Epidermal melanocyte (primary cell): Measurements from ENCODE around the gene LPP.

Experiments
- DNase-seq: peaks from one replicate; pipeline ENCODE4 v3.0.0; 2011; ENCODE audit warnings: low spot score; ENCODE audit not compliant: insufficient read length

Gene LPP

GRCh38 chr3:188901126-188901525 lies 747.2 kb downstream of the LPP start:
- no peak for DNase-seq

DNA sequence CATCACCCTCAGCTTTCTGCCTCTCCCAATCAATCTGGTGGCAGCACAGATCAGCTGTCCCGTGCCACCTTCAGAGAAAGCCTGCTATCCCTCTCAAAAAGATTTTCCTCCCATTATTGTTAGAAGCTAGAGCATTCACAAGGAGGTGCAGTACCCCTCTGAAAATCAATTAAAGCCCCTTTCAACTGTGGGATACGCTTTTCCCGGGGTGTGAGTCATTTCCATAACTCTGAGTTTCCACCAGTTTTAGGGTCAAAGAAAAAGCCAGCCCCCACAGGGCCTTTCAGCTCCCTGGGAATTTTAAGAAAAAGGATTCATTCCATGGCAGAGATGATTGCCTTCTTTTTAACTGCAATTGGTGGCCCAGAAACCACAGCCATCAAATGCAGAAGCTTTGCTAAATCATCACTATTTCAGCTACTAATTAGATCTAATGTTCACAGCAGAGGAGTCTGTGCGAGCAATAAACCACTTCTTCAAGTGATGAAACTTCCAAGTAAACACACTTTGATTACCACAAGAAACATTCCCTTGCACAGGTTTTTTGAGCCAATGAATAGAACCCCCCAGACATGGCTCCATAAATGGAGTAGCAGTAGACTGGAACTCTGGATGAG lies 747.8 kb downstream of the LPP start:
- no peak for DNase-seq

DNA sequence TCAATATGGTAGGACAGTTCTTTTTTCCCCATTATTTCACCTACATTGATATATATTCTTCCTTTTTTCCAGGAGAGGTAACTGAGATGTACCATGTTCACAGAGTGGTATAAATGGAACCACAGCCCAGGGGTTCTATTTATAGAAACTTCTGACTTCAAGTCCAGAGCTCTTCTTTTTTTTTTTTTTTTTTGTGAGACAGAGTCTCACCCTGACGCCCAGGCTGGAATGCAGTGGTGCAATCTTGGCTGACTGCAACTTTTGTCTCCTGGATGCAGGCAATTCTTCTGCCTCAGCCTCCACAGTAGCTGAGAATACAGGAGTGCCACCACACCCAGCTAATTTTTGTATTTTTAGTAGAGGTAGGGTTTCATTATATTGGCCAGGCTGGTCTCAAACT lies 750.7 kb downstream of the LPP start:
- DNase-seq = no peak

DNA sequence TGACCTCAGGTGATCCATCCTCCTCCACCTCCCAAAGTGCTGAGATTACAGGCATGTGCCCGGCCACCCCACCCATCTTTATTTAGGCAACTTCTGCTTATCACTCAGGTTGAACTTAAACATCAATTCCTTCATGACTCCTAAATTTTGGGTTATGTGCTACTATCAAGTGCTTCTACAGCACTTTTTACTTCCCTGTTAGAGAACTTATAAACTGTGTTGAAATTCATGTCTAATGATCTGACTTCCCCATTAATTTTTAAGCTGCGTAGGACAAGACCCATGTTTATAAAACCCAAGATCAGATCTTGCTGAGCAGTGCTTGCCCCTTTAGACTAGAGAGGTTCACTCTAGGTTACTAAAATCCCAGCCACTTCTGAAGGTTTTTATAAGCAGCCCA lies 751.6 kb downstream of the LPP start:
- no peak for DNase-seq

- DNase-seq = no peak
These were observed 752.3 kb downstream of the LPP start for GRCh38 chr3:188906236-188906635.

- DNase-seq = no peak
These were observed 754.3 kb downstream of the LPP start for GRCh38 chr3:188908002-188908850.

DNA sequence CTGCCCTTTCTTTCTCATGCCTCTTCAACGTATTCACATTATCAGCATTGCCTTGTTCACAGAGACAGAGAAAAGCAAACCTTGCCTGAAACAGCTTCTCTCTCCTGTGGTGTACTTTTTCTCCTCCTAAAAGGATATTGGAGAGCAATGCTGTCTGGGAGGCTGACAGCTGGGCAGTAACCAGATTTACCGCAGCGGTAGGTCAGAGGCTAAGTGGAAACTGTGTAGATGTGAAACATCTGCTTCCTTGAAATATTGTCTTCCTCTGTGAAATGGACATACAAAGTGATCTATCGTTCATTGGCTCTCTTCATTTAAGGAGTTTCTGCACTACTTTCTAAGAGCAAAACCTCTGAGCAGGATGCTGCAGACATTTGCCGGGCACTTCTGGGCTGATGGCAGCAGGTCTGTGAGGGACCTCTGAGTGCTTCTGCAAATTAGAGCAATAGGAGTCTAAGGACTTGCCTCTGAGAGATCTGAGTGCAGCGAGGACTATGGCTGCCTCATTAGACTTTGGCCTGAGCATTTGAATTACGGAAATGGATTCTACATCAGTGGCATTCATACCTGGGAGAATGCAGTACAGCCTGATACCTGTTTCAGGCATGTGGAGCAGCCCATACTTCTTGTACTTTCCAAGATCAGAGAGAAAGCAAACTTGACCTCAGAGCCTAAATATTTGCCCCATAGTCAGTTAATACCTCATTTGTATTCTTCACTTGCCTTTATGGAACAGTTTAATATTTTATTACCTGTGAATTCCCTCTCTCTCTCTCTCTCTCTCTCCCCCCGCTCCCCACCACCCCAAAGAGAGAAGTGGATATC lies 757.3 kb downstream of the LPP start:
- no peak for DNase-seq

DNA sequence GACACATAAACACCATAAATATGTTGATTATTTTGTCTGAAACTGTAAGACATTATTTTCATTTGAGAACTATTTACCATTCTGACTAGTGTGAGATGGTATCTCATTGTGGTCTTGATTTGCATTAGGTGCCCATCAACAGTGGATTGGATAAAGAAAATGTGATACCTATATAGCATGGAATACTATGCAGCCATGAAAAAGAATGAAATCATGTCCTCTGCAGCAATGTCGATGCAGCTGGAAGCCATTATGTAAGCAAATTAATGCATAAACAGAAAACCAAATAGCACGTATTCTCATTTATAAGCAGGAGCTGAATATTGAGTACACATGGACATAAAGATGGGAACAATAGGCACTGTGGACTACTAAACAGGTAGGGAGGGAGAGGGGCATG lies 759.1 kb downstream of the LPP start:
- DNase-seq = no peak

- DNase-seq = no peak
These were observed 760.6 kb downstream of the LPP start for GRCh38 chr3:188914552-188914951.

GRCh38 chr3:188915127-188915526 lies 761.2 kb downstream of the LPP start:
- no peak for DNase-seq

DNA sequence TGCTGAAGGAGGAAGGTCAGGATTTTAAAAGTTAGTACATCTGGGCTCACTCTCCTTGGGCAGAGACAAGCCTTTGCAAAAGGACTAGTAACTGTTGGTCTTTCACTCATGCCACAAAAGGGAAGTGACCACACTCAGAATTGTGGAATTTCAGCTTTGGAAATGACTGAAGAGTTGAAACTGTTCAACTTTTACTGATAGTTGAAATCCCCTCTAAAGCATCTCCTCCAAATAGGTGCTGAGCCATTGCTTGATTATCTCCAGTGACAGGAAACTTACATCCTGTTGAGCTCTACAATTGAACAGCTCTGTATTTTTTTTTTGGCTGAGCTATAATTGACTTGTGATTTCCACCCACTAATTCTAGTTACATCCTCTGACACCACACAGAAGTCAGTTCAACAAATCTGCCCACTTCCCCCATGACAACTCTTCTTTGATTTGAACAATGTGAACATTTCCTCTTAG lies 763.0 kb downstream of the LPP start:
- no peak for DNase-seq

GRCh38 chr3:188918093-188918492 lies 764.1 kb downstream of the LPP start:
- no peak for DNase-seq

GRCh38 chr3:188923671-188924070 lies 769.7 kb downstream of the LPP start:
- DNase-seq = no peak

DNA sequence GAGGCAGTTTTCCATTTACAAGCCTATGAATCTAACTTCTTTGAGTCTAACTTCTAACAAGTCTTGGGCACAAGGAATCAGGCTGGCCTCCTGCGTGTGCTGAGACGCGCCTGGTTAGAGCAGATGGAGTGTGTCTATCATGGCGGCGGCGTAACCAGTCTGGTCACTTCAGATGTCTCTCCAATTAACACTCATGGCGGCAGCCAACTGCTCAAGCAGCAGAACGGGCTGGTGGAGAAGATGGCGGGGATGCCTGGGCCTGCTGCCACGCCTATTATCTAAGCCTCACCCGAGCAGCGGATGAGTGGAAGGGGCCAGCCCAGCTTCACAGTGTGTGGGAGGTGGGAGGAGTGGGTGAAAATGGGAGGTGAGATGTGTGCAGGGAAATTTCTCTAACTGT lies 771.4 kb downstream of the LPP start:
- no peak for DNase-seq

DNA sequence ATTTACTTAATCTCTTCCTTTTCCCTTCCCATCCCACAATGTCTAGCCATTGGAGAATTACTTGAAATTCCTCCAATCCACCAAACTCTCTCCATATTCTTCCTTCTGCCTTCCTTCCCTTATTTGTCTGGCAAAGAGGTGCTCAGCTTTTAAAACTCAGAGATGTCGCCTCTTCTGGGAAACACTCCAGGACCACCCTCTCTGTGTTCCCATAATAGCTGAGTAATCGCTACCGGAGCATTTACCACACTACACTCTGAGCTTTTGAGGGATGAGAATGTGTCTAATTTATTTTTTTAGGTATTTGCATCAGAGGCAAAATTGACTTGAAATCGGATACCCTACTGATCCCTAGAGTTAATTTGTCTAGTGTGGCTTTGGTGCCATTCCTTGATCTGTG lies 772.2 kb downstream of the LPP start:
- DNase-seq = no peak

DNA sequence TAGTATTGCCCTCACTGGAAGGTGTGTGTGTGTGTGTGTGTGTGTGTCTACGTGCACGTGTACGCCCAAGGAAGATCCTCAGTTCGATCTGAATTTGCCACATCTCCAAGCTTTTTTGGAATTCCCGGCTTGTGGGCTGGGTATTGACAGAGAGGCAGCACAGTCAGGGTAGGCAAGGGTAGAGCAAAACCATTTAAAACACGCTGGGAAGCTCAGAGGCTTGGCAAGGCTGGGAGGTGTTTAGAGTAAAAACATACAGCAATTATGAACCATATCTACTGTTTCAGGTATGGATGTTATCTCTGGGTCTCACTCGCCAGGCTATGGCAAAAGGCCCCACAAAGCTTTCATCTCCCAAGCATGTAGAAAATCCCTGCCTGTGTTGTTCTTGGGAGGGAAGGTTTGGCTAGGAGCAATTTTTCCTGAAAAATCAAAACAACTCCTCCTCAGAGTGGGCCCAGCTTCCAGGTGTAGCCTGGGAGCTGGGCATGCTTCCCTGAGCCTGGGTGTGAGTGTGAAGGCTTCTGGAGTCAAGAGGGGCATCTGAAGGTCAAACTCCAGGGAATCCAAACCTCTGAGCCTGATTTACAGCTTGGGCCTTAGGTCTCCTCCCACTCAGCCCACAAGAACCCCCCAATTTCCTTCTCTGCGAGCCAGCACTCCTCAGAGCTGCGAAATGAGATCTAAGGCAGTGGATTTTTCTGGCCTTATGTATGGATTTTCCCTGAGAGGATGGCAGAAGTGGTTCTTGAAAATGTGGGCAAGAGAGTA lies 773.0 kb downstream of the LPP start:
- DNase-seq = no peak

- no peak for DNase-seq
These were observed 774.0 kb downstream of the LPP start for GRCh38 chr3:188927971-188928370.

DNA sequence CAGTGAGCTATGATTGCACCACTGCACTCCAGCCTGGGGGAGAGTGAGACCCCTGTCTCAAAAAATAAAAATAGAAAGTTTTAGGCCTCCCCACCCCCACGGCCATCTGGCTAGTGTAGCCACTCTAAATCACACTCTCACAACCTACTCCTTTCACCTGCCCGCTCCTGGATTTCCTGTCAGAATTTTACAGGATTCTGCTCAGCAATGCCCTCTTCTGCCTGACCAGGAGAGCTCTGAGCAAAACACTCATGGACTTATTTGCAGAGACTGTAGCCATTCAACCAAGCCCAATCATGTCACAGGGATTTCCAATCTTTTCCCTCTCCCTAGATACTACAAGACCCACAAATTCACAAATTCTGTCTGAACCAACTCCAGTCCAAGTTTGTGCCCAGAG lies 775.2 kb downstream of the LPP start:
- no peak for DNase-seq

- no peak for DNase-seq
These were observed 777.1 kb downstream of the LPP start for GRCh38 chr3:188931036-188931435.

- DNase-seq = no peak
These were observed 777.6 kb downstream of the LPP start for GRCh38 chr3:188931531-188931930.

- no peak for DNase-seq
These were observed 781.0 kb downstream of the LPP start for GRCh38 chr3:188934989-188935388.
